Smooth muscle cell (in vitro differentiated cells): Measurements from ENCODE around the gene DUSP21. TPM values are rescaled to one million over a fixed set of nuclear protein-coding genes. Genes with fewer than 3 reads are reported as not detected.
"Not testable (repeated sequence)": the region's sequence is repeated elsewhere in the genome, so short reads cannot be mapped to it uniquely, and the experiment has no call there.

ENCODE experiments used
- DNase-seq: peaks from one replicate; lab custom pipeline; 2025; ENCODE audit not compliant: unreplicated experiment; lab: John Stamatoyannopoulos, UW
- H2AFZ ChIP-seq: fragments of 200-600 bp; sonication (generic); 2 replicates; pipeline ENCODE4 v1.6.0; 2016; ENCODE audit warnings: antibody characterized with exemption, low read depth, mild to moderate bottlenecking
- H3F3A ChIP-seq: fragments of 200-600 bp; sonication (generic); 2 replicates; pipeline ENCODE4 v1.6.0; 2017; ENCODE audit warnings: antibody characterized with exemption, low read depth
- H3K27ac ChIP-seq: fragments of 200-600 bp; sonication (generic); 2 replicates; pipeline ENCODE4 v1.5.1; 2016; ENCODE audit warnings: low read depth, mild to moderate bottlenecking
- H3K27me3 ChIP-seq: fragments of 200-600 bp; sonication (generic); 2 replicates; pipeline ENCODE4 v1.6.1; 2016; ENCODE audit warnings: low read depth, mild to moderate bottlenecking
- H3K36me3 ChIP-seq: fragments of 200-600 bp; sonication (generic); 2 replicates; pipeline ENCODE4 v1.5.1; 2016; ENCODE audit warnings: low read depth
- H3K4me1 ChIP-seq: fragments of 200-600 bp; sonication (generic); 2 replicates; pipeline ENCODE4 v1.5.1; 2016; ENCODE audit warnings: low read depth
- H3K4me2 ChIP-seq: fragments of 200-600 bp; sonication (generic); 2 replicates; pipeline ENCODE4 v1.6.0; 2016; ENCODE audit warnings: mild to moderate bottlenecking
- H3K4me3 ChIP-seq: fragments of 200-600 bp; sonication (generic); 2 replicates; pipeline ENCODE4 v1.5.1; 2016; ENCODE audit warnings: mild to moderate bottlenecking
- H3K79me2 ChIP-seq: fragments of 200-600 bp; sonication (generic); 2 replicates; pipeline ENCODE4 v1.6.0; 2016; ENCODE audit warnings: low read depth, mild to moderate bottlenecking
- H3K9ac ChIP-seq: fragments of 200-600 bp; sonication (generic); 2 replicates; pipeline ENCODE4 v1.6.0; 2016; ENCODE audit warnings: low read depth
- H3K9me3 ChIP-seq: fragments of 200-600 bp; sonication (generic); replicated peaks from 2 replicates; pipeline ENCODE4 v1.5.1; 2016; ENCODE audit warnings: low read depth
- H4K20me1 ChIP-seq: fragments of 200-600 bp; sonication (generic); 2 replicates; pipeline ENCODE4 v1.6.0; 2016; ENCODE audit warnings: low read depth
- CTCF ChIP-seq: fragments of 200-600 bp; sonication (generic); IDR thresholded peaks from 2 replicates; pipeline ENCODE4 v1.5.1; 2017; ENCODE audit warnings: borderline replicate concordance, mild to moderate bottlenecking, antibody characterized with exemption; ENCODE audit not compliant: insufficient read depth, poor library complexity, severe bottlenecking
- whole genome bisulfite sequencing: methylation state at CpG from one replicate; pipeline ENCODE4 v1.1.7; 2016; ENCODE audit warnings: low lambda C conversion rate; 5-methylcytosine and 5-hydroxymethylcytosine counted together
- polyA plus RNA-seq: library from polyadenylated mRNA; unstranded; fragments of >200 nt; fragmentation: Nextera tagmentation; extraction: Ambion mirVana; gene quantifications from 2 replicates; pipeline ENCODE4 v1.2.1, GENCODE V29; 2016
- total RNA-seq: library from RNA; depleted of rRNA; stranded (reverse); fragments of >200 nt; gene quantifications from 2 replicates; pipeline ENCODE4 v1.2.3, GENCODE V29; 2014

The DUSP21 gene
- total and polyA plus RNA-seq, 2 experiments from 2014 or later: not detected

- Histone ChIP-seq H3K9ac (no peak overlapping the region), H3K4me2 (no peak overlapping the region), H3F3A (no peaks in the 10 kb centered on the region), H3K4me1 (no peaks in the 10 kb centered on the region), H3K27ac (no peak overlapping the region), H3K36me3 (no peaks in the 10 kb centered on the region), H3K27me3 (no peaks in the 10 kb centered on the region), H3K79me2 (peaks cover 96% of the 10 kb centered on the region), H3K4me3 (no peak overlapping the region), H3K9me3 (peaks cover 3% of the 10 kb centered on the region), H2AFZ (no peak overlapping the region), H4K20me1 (peaks cover 87% of the 10 kb centered on the region)
- WGBS: 77% methylated on average over 3 of the region's 3 CpGs
- no peak for TF ChIP-seq CTCF
- DNase-seq: no peak
Observed at GRCh38 chrX:44890247-44890646, 46.4 kb downstream of the DUSP21 start.

GRCh38 chrX:44890687-44891086 lies 46.9 kb downstream of the DUSP21 start:
- H3K79me2 ChIP-seq: peaks cover 96% of the 10 kb centered on the region
- H3K4me3 ChIP-seq, H3K4me2 ChIP-seq, H3K9me3 ChIP-seq, H2AFZ ChIP-seq, H3K4me1 ChIP-seq, H3K9ac ChIP-seq, H3K36me3 ChIP-seq, H3K27ac ChIP-seq, DNase-seq, H3F3A ChIP-seq, H3K27me3 ChIP-seq: not testable (repeated sequence)
- 91% methylated on average over 10 of the region's 10 CpGs for WGBS
- H4K20me1 ChIP-seq: peaks cover 86% of the 10 kb centered on the region

DNA sequence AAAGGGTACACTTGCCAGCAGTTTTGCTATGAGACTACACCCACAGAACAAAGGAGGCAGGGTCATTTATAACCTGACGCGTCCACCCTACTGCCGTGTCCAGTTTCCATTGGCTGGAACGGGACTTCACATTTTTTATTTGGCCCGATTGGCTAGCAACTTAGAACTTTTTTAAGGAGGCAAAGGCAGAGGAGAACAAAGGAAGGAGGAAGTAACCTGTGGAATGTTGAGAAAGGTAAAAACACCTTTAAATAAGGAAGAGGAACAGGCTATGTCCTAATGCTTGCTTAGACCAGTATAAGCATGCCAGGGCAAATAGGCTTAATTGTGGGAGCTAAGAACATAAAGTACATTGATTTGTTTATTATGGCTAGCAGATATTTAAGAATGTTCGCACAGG lies 47.8 kb downstream of the DUSP21 start:
- Histone ChIP-seq H3K27ac (no peak overlapping the region), H3K27me3 (no peaks in the 10 kb centered on the region), H3K4me2 (no peak overlapping the region), H2AFZ (no peak overlapping the region), H3K4me3 (no peak overlapping the region), H3K36me3 (no peaks in the 10 kb centered on the region), H3K9ac (no peak overlapping the region), H4K20me1 (peaks cover 81% of the 10 kb centered on the region), H3F3A (no peaks in the 10 kb centered on the region), H3K4me1 (no peaks in the 10 kb centered on the region), H3K79me2 (peaks cover 96% of the 10 kb centered on the region), H3K9me3 (peaks cover 3% of the 10 kb centered on the region)
- DNase-seq: no peak
- 89% methylated on average over 6 of the region's 6 CpGs for WGBS
- TF ChIP-seq CTCF: no peak

Other genes with a start within 250 kb of the DUSP21 start
- gene KDM6A, start 29.2 kb downstream of the DUSP21 start, total RNA-seq: 28.1 and 38.7 TPM in 2 replicates
- 9.6 and 11.8 TPM in 2 replicates for gene KDM6A, start 29.2 kb downstream of the DUSP21 start, polyA plus RNA-seq